ENCODE data around the gene ROR2. TPM values are rescaled to one million over a fixed set of nuclear protein-coding genes. Genes with fewer than 3 reads are reported as not detected.

Gene ROR2
- total RNA-seq, 1 experiment from 2014 or later = 2.7 TPM

DNA sequence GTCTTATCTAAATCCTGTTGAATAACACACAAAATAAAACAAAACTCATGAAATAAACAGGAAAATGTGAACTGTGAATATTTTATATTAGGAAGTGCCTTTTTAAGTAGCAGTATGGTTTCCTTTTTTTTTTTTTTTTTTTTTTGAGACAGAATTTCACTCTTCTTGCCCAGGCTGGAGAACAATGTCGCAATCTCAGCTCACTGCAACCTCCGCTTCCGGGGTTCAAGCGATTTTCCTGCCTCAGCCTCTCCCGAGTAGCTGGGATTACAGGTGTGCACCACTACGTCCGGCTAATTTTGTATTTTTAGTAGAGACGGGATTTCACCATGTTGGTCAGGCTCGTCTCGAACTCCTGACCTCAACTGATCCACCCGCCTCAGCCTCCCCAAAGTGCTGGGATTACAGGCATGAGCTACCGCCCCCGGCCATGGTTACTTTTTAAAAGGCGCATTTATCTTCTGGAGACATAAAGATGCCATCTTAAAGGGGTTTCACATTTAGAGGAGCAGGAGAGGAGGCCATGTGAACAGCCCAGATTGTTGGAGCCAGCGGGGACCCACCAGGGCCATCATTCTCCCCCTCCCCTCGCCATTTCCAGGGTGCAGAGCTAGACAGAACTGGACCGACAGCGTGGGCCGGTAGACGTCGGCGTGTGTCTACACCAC is 64.1 kb downstream of the ROR2 start:
- Histone ChIP-seq H3K9ac (ENCODE audit: extremely low read depth, insufficient read length, low read length) (no peak overlapping the region), H3K56ac (ENCODE audit: insufficient read length, low read depth, low read length) (no peak overlapping the region), H4K20me1 (ENCODE audit: control insufficient read depth, insufficient read depth, insufficient read length) (no peaks in the 10 kb centered on the region), H3K4me1 (ENCODE audit: insufficient read depth, low read length) (peaks cover 9% of the 10 kb centered on the region; the same call in 1 of the 2 replicates), H2AK5ac (ENCODE audit: insufficient read length, low read length) (no peak overlapping the region), H3T11ph (ENCODE audit: low read length) (no peak overlapping the region), H3K14ac (ENCODE audit: insufficient read depth, low read length) (peak overlapping the region; percentile 73), H3K79me2 (ENCODE audit: insufficient read depth, low read length) (no peaks in the 10 kb centered on the region), H4K91ac (ENCODE audit: insufficient read length, low read depth, low read length) (no peak overlapping the region), H3K23ac (ENCODE audit: insufficient read length, low read depth, low read length) (no peak overlapping the region), H3K18ac (ENCODE audit: insufficient read length, low read depth, low read length) (peak overlapping the region; percentile 28), H3K23me2 (ENCODE audit: insufficient read length, low read depth, low read length, poor library complexity, severe bottlenecking) (no peaks in the 10 kb centered on the region), H3K79me1 (ENCODE audit: insufficient read depth, low read depth, low read length, poor library complexity, severe bottlenecking) (no peaks in the 10 kb centered on the region), H2AFZ (ENCODE audit: low read length) (no peak overlapping the region), H4K5ac (ENCODE audit: insufficient read length, low read depth, low read length) (no peak overlapping the region), H2BK20ac (ENCODE audit: low read depth, low read length, poor library complexity, severe bottlenecking) (no peak overlapping the region), H2BK15ac (ENCODE audit: low read depth, low read length) (no peak overlapping the region), H3K27me3 (ENCODE audit: insufficient read depth, low read length) (peaks cover 22% of the 10 kb centered on the region; the same call in 1 of the 2 replicates), H3K27ac (ENCODE audit: insufficient read length, low read depth, low read length) (no peak overlapping the region), H3K4ac (ENCODE audit: low read depth, low read length) (no peak overlapping the region), H3K4me2 (ENCODE audit: insufficient read depth, insufficient read length, low read length) (peak overlapping the region; percentile 66), H2BK5ac (ENCODE audit: insufficient read length, low read length) (no peak overlapping the region), H2BK12ac (ENCODE audit: insufficient read length, low read depth, low read length) (no peak overlapping the region), H4K8ac (replicated peaks; ENCODE audit: insufficient read length, low read depth, low read length) (no peak overlapping the region), H2BK120ac (ENCODE audit: low read depth, low read length, poor library complexity, severe bottlenecking) (no peak overlapping the region), H3K9me3 (ENCODE audit: control insufficient read depth, low read depth, low read length) (no peaks in the 10 kb centered on the region)
- TF ChIP-seq, protein P1, sequence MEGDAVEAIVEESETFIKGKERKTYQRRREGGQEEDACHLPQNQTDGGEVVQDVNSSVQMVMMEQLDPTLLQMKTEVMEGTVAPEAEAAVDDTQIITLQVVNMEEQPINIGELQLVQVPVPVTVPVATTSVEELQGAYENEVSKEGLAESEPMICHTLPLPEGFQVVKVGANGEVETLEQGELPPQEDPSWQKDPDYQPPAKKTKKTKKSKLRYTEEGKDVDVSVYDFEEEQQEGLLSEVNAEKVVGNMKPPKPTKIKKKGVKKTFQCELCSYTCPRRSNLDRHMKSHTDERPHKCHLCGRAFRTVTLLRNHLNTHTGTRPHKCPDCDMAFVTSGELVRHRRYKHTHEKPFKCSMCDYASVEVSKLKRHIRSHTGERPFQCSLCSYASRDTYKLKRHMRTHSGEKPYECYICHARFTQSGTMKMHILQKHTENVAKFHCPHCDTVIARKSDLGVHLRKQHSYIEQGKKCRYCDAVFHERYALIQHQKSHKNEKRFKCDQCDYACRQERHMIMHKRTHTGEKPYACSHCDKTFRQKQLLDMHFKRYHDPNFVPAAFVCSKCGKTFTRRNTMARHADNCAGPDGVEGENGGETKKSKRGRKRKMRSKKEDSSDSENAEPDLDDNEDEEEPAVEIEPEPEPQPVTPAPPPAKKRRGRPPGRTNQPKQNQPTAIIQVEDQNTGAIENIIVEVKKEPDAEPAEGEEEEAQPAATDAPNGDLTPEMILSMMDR (conservative IDR thresholded peaks at IDR 0.05) = no peak
- peaks cover 96% of the 10 kb centered on the region for H3K27me3 Mint-ChIP-seq (ENCODE audit: low read depth)
- peak overlapping the region; percentile 36 to 72; a peak in 4 of 5 replicates for H3K4me3 Mint-ChIP-seq
- H3K36me3 Mint-ChIP-seq (ENCODE audit: insufficient read depth in 1 of 3, low read depth in 3 of 3) = peaks cover 0 to 4% (median 0%) of the 10 kb centered on the region in 3 experiments; a peak in 3 of 7 replicates
- WGBS (ENCODE audit: extremely low coverage, insufficient read length, low lambda C conversion rate) = no CpG with 5 or more reads among the region's 22 CpGs
- H3K9me3 Mint-ChIP-seq = peaks cover 0 to 2% of the 10 kb centered on the region in 2 experiments; a peak in 1 of 5 replicates
- H3K27ac Mint-ChIP-seq = 0 out of 7 replicates have a peak overlapping the region, but pooled peaks of 1 of the 3 experiments have one; percentile 60
- DNase-seq = no peak
- H3K4me1 Mint-ChIP-seq = peaks cover 28 to 37% of the 10 kb centered on the region in 2 experiments
